H9 (cell line): ENCODE measurements around the gene TPBGL. TPM values are rescaled to one million over a fixed set of nuclear protein-coding genes. Genes with fewer than 3 reads are reported as not detected.

ENCODE experiments used
- DNase-seq: peaks from one replicate; pipeline ENCODE4 v3.0.0-alpha.2; 2017
- H2AFZ ChIP-seq: one replicate; pipeline ENCODE4 v1.6.1; 2013; ENCODE audit warnings: mild to moderate bottlenecking, low read length, control low read depth, moderate library complexity
- H2AK5ac ChIP-seq: 2 replicates; pipeline ENCODE4 v1.6.1; 2013; ENCODE audit warnings: low read length, control low read depth, mixed read lengths; ENCODE audit not compliant: insufficient read length
- H2BK120ac ChIP-seq: one replicate; pipeline ENCODE4 v1.6.1; 2013; ENCODE audit warnings: low read depth, mild to moderate bottlenecking, low read length, control low read depth, inconsistent platforms; ENCODE audit not compliant: poor library complexity, severe bottlenecking
- H2BK12ac ChIP-seq: 2 replicates; pipeline ENCODE4 v1.6.1; 2013; ENCODE audit warnings: low read length, control low read depth, mixed read lengths, low read depth; ENCODE audit not compliant: insufficient read length
- H2BK15ac ChIP-seq: 2 replicates; pipeline ENCODE4 v1.6.1; 2013; ENCODE audit warnings: low read depth, low read length, control low read depth
- H2BK20ac ChIP-seq: one replicate; pipeline ENCODE4 v1.6.1; 2013; ENCODE audit warnings: low read depth, mild to moderate bottlenecking, low read length, control low read depth, inconsistent platforms; ENCODE audit not compliant: poor library complexity, severe bottlenecking
- H2BK5ac ChIP-seq: 2 replicates; pipeline ENCODE4 v1.6.1; 2013; ENCODE audit warnings: low read length, control low read depth, mixed read lengths; ENCODE audit not compliant: insufficient read length
- H3K14ac ChIP-seq: 2 replicates; pipeline ENCODE4 v1.6.1; 2013; ENCODE audit warnings: low read length, control low read depth; ENCODE audit not compliant: insufficient read depth
- H3K18ac ChIP-seq: 2 replicates; pipeline ENCODE4 v1.6.1; 2013; ENCODE audit warnings: low read depth, mild to moderate bottlenecking, mixed read lengths, low read length, control low read depth; ENCODE audit not compliant: insufficient read length
- H3K23ac ChIP-seq: 2 replicates; pipeline ENCODE4 v1.6.1; 2013; ENCODE audit warnings: low read length, control low read depth, mixed read lengths, low read depth; ENCODE audit not compliant: insufficient read length
- H3K23me2 ChIP-seq: 2 replicates; pipeline ENCODE4 v1.6.1; 2013; ENCODE audit warnings: low read depth, mild to moderate bottlenecking, mixed read lengths, low read length, control low read depth; ENCODE audit not compliant: insufficient read length, poor library complexity, severe bottlenecking
- H3K27ac ChIP-seq: 2 replicates; pipeline ENCODE4 v1.5.1; 2013; ENCODE audit warnings: low read length, control low read depth, mixed read lengths, low read depth; ENCODE audit not compliant: insufficient read length
- H3K27me3 ChIP-seq: 2 replicates; pipeline ENCODE4 v1.6.1; 2013; ENCODE audit warnings: low read length, control low read depth, inconsistent platforms; ENCODE audit not compliant: insufficient read depth
- H3K4ac ChIP-seq: 2 replicates; pipeline ENCODE4 v1.6.1; 2013; ENCODE audit warnings: low read depth, mild to moderate bottlenecking, control low read depth, inconsistent platforms, low read length, moderate library complexity
- H3K4me1 ChIP-seq: 2 replicates; pipeline ENCODE4 v1.6.1; 2013; ENCODE audit warnings: low read length, control low read depth, inconsistent platforms; ENCODE audit not compliant: insufficient read depth
- H3K4me2 ChIP-seq: 2 replicates; pipeline ENCODE4 v1.6.1; 2013; ENCODE audit warnings: low read length, control low read depth, mixed read lengths; ENCODE audit not compliant: insufficient read length, insufficient read depth
- H3K56ac ChIP-seq: 2 replicates; pipeline ENCODE4 v1.6.1; 2013; ENCODE audit warnings: low read depth, mild to moderate bottlenecking, mixed read lengths, low read length, control low read depth; ENCODE audit not compliant: insufficient read length
- H3K79me1 ChIP-seq: 2 replicates; pipeline ENCODE4 v1.6.1; 2013; ENCODE audit warnings: low read depth, mild to moderate bottlenecking, moderate library complexity, low read length, control low read depth, inconsistent platforms; ENCODE audit not compliant: insufficient read depth, poor library complexity, severe bottlenecking
- H3K79me2 ChIP-seq: 2 replicates; pipeline ENCODE4 v1.6.1; 2013; ENCODE audit warnings: low read length, control low read depth, inconsistent platforms; ENCODE audit not compliant: insufficient read depth
- H3K9ac ChIP-seq: 2 replicates; pipeline ENCODE4 v1.6.1; 2013; ENCODE audit warnings: low read length, control low read depth, mixed read lengths; ENCODE audit not compliant: insufficient read length; ENCODE audit errors: extremely low read depth
- H3K9me3 ChIP-seq: one replicate; pipeline ENCODE4 v1.6.1; 2013; ENCODE audit warnings: low read depth, low read length, inconsistent platforms; ENCODE audit not compliant: control insufficient read depth
- H3T11ph ChIP-seq: one replicate; pipeline ENCODE4 v1.6.1; 2013; ENCODE audit warnings: mild to moderate bottlenecking, low read length, control low read depth, inconsistent platforms
- H4K20me1 ChIP-seq: one replicate; pipeline ENCODE4 v1.6.1; 2013; ENCODE audit not compliant: control insufficient read depth, insufficient read length, insufficient read depth
- H4K5ac ChIP-seq: 2 replicates; pipeline ENCODE4 v1.6.1; 2013; ENCODE audit warnings: low read depth, mild to moderate bottlenecking, mixed read lengths, low read length, control low read depth; ENCODE audit not compliant: insufficient read length
- H4K8ac ChIP-seq: replicated peaks from 2 replicates; pipeline ENCODE4 v1.6.1; 2013; ENCODE audit warnings: low read length, control low read depth, mixed read lengths, low read depth; ENCODE audit not compliant: insufficient read length
- H4K91ac ChIP-seq: 2 replicates; pipeline ENCODE4 v1.6.1; 2013; ENCODE audit warnings: low read depth, mild to moderate bottlenecking, moderate library complexity, mixed read lengths, low read length, control low read depth; ENCODE audit not compliant: insufficient read length
- H3K27ac Mint-ChIP-seq, 3 experiments: 2 replicates in 2 of 3; 3 replicates in 1 of 3; pipeline ENCODE4 v1.8.0; 2020 to 2021; ENCODE audit warnings: mixed read lengths in 3 of 3, mild to moderate bottlenecking in 1 of 3, moderate library complexity in 1 of 3
- H3K27me3 Mint-ChIP-seq: 2 replicates; pipeline ENCODE4 v1.8.0; 2021; ENCODE audit warnings: low read depth, mild to moderate bottlenecking, moderate library complexity, mixed read lengths
- H3K36me3 Mint-ChIP-seq, 3 experiments: 2 replicates in 2 of 3; 3 replicates in 1 of 3; pipeline ENCODE4 v1.8.0; 2020 to 2021; ENCODE audit warnings: low read depth in 3 of 3, mixed read lengths in 3 of 3; ENCODE audit not compliant: insufficient read depth in 1 of 3
- H3K4me1 Mint-ChIP-seq, 2 experiments: 2 replicates each; pipeline ENCODE4 v1.8.0; 2020; ENCODE audit warnings: mixed read lengths in 2 of 2
- H3K4me3 Mint-ChIP-seq, 2 experiments: 2 replicates in 1 of 2; 3 replicates in 1 of 2; pipeline ENCODE4 v1.8.0; 2020 to 2021; ENCODE audit warnings: mild to moderate bottlenecking in 2 of 2, mixed read lengths in 2 of 2, moderate library complexity in 1 of 2
- H3K9me3 Mint-ChIP-seq, 2 experiments: 2 replicates in 1 of 2; 3 replicates in 1 of 2; pipeline ENCODE4 v1.8.0; 2020; ENCODE audit warnings: mild to moderate bottlenecking in 2 of 2, mixed read lengths in 2 of 2, moderate library complexity in 1 of 2
- WGBS: extraction: QIAGEN DNeasy Blood & Tissue Kit; methylation state at CpG from one replicate; pipeline ENCODE4 v1.1.7; 2013; ENCODE audit warnings: missing lambda C conversion rate, low lambda C conversion rate, mixed read lengths; ENCODE audit not compliant: insufficient read length; ENCODE audit errors: extremely low coverage; 5-methylcytosine and 5-hydroxymethylcytosine counted together
- total RNA-seq: library from RNA; stranded (reverse); gene quantifications from 2 replicates; pipeline ENCODE4 v1.2.1, GENCODE V29; 2021
- TF ChIP-seq, protein P1 (sequence below): fragments of 200-600 bp; sonication (generic); conservative IDR thresholded peaks from 3 replicates; pipeline ENCODE4 v1.8.0; 2021; ENCODE audit warnings: antibody characterized with exemption, mild to moderate bottlenecking

The TPBGL gene
- total RNA-seq, 1 experiment from 2014 or later = 0.61 TPM

- no peak overlapping the region for H3K14ac ChIP-seq
- no peaks in the 10 kb centered on the region for H3K9me3 Mint-ChIP-seq
- H2AK5ac ChIP-seq = no peak overlapping the region
- TF ChIP-seq, protein P1, sequence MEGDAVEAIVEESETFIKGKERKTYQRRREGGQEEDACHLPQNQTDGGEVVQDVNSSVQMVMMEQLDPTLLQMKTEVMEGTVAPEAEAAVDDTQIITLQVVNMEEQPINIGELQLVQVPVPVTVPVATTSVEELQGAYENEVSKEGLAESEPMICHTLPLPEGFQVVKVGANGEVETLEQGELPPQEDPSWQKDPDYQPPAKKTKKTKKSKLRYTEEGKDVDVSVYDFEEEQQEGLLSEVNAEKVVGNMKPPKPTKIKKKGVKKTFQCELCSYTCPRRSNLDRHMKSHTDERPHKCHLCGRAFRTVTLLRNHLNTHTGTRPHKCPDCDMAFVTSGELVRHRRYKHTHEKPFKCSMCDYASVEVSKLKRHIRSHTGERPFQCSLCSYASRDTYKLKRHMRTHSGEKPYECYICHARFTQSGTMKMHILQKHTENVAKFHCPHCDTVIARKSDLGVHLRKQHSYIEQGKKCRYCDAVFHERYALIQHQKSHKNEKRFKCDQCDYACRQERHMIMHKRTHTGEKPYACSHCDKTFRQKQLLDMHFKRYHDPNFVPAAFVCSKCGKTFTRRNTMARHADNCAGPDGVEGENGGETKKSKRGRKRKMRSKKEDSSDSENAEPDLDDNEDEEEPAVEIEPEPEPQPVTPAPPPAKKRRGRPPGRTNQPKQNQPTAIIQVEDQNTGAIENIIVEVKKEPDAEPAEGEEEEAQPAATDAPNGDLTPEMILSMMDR = no peak
- H2BK5ac ChIP-seq = no peak overlapping the region
- peaks cover 6% of the 10 kb centered on the region; the same call in 1 of the 2 replicates for H3K4me1 ChIP-seq
- no peaks in the 10 kb centered on the region; a peak in 1 of 7 replicates for H3K36me3 Mint-ChIP-seq
- H3K27me3 ChIP-seq = no peaks in the 10 kb centered on the region
- no peak for DNase-seq
- H4K8ac ChIP-seq = no peak overlapping the region
- no peaks in the 10 kb centered on the region for H3K79me1 ChIP-seq
- no peak overlapping the region for H2BK12ac ChIP-seq
- no peak overlapping the region for H2BK120ac ChIP-seq
- H4K20me1 ChIP-seq = no peaks in the 10 kb centered on the region
- no peak overlapping the region for H2BK15ac ChIP-seq
- no peak overlapping the region for H3K18ac ChIP-seq
- no peak overlapping the region for H4K91ac ChIP-seq
- no peak overlapping the region for H2BK20ac ChIP-seq
- H3K23ac ChIP-seq = no peak overlapping the region
- no CpG with 5 or more reads among the region's 2 CpGs for WGBS
- H3K9me3 ChIP-seq = no peaks in the 10 kb centered on the region
- no peak overlapping the region for H3K27ac ChIP-seq
- no peak overlapping the region for H3K9ac ChIP-seq
- peaks cover 3% of the 10 kb centered on the region for H3K27me3 Mint-ChIP-seq
- H3T11ph ChIP-seq = no peak overlapping the region
- no peak overlapping the region for H3K4me2 ChIP-seq
- no peak overlapping the region for H3K4ac ChIP-seq
- no peak overlapping the region for H3K4me3 Mint-ChIP-seq
- no peak overlapping the region for H4K5ac ChIP-seq
- H3K79me2 ChIP-seq = no peaks in the 10 kb centered on the region
- no peak overlapping the region for H3K56ac ChIP-seq
- peaks cover 28% of the 10 kb centered on the region in 2 experiments for H3K4me1 Mint-ChIP-seq
- no peak overlapping the region for H3K27ac Mint-ChIP-seq
- no peaks in the 10 kb centered on the region for H3K23me2 ChIP-seq
- no peak overlapping the region for H2AFZ ChIP-seq
Observed at GRCh38 chr11:75203641-75204011, 36.9 kb upstream of the TPBGL start.
